IPS-15b (cell line): ENCODE data around the gene KLC3.
A peak's percentile ranks its signal among the peaks of the same experiment; 100 is the strongest.

Source experiments
- H3K27me3 ChIP-seq: one replicate; pipeline ENCODE4 v1.6.1; 2013; ENCODE audit warnings: low read length; ENCODE audit not compliant: control insufficient read depth, insufficient read depth
- H3K36me3 ChIP-seq: one replicate; pipeline ENCODE4 v1.6.1; 2013; ENCODE audit warnings: low read length; ENCODE audit not compliant: control insufficient read depth, insufficient read depth
- H3K4me1 ChIP-seq: one replicate; pipeline ENCODE4 v1.6.1; 2013; ENCODE audit warnings: mild to moderate bottlenecking, low read length; ENCODE audit not compliant: control insufficient read depth, insufficient read depth
- H3K4me3 ChIP-seq: one replicate; pipeline ENCODE4 v1.5.1; 2013; ENCODE audit warnings: low read depth, low read length
- H3K9ac ChIP-seq: one replicate; pipeline ENCODE4 v1.6.1; 2013; ENCODE audit warnings: low read depth, mild to moderate bottlenecking, low read length
- H3K9me3 ChIP-seq: one replicate; pipeline ENCODE4 v1.6.1; 2013; ENCODE audit warnings: mild to moderate bottlenecking, low read length; ENCODE audit not compliant: control insufficient read depth, insufficient read depth

Gene KLC3

DNA sequence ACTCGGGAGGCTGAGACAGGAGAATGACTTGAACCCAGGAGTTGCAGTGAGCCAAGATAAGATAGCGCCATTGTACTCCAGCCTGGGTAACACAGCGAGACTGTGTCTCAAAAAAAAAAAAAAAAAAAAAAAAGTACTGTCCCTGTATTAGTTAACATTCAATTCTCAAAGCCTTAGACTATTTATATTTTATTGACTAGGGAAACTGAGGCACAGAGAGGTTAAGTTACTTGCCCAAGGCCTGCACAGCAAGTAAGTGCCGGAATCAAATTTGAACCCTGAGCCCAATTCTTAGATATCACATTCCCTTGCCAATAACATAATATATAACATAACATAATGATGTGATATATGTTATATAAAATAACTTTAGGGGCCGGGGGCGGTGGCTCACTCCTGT lies 921 bp upstream of the KLC3 start:
- no peak overlapping the region for H3K9ac ChIP-seq
- no peaks in the 10 kb centered on the region for H3K4me1 ChIP-seq
- H3K4me3 ChIP-seq = no peak overlapping the region
- H3K9me3 ChIP-seq = no peaks in the 10 kb centered on the region
- no peaks in the 10 kb centered on the region for H3K36me3 ChIP-seq
- H3K27me3 ChIP-seq = peaks cover 17% of the 10 kb centered on the region

DNA sequence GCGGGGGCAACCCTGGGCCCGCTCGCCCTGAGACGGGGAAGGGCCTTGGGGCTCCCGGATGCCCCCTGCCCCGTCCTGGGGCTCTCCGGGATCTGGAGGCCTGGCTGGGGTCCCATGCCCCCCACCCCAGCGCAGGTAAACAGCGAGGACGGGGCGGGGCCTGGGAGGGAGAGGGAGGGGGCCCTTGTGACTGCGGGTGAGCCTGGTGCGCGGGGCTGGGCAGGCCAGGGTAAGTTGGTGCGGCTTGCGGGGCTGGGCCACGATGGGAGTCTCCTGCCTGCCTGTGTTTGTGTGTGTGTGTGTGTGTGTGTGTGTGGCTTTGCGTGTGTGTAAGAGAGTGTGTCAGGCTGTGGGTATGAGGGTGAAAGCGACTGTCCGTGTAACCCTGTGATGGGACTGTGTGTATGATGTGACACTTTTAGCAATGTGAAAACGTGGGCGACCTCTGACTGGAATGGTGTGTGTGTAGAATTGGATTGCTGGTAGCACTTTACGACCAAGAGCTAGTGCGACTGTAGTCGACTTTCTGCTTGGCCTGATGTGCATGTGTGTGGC lies 426 bp downstream of the KLC3 start:
- peak overlapping the region; percentile 61 for H3K4me3 ChIP-seq
- no peaks in the 10 kb centered on the region for H3K4me1 ChIP-seq
- no peaks in the 10 kb centered on the region for H3K36me3 ChIP-seq
- peaks cover 17% of the 10 kb centered on the region for H3K27me3 ChIP-seq
- no peak overlapping the region for H3K9ac ChIP-seq
- H3K9me3 ChIP-seq = no peaks in the 10 kb centered on the region

DNA sequence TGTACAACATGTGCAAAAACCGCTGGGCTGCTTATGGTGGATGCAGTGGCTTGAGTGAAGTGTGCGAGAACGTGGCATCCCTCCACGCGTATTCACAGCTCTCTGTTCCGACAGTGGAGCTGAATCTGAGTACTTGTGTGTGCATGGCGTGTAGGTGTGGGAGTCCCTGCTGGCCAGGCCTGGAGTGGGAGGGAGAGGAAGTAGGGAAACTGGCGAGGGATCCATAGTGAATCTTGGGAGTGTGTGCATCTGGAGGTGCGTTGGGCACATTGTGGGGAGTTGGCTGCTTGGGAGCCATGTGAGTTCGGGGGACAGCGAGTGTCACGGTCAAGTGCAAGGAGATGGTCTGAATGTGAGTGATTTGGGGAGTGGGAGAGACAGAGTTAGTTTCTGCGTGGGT lies 2.4 kb downstream of the KLC3 start:
- no peaks in the 10 kb centered on the region for H3K4me1 ChIP-seq
- H3K36me3 ChIP-seq = no peaks in the 10 kb centered on the region
- H3K9ac ChIP-seq = no peak overlapping the region
- H3K9me3 ChIP-seq = no peaks in the 10 kb centered on the region
- H3K4me3 ChIP-seq = no peak overlapping the region
- H3K27me3 ChIP-seq = peaks cover 17% of the 10 kb centered on the region

GRCh38 chr19:45344621-45345505 lies 4.3 kb downstream of the KLC3 start:
- Histone ChIP-seq H3K27me3 (peaks cover 17% of the 10 kb centered on the region), H3K9ac (no peak overlapping the region), H3K9me3 (no peaks in the 10 kb centered on the region), H3K4me3 (no peak overlapping the region), H3K36me3 (peaks cover 9% of the 10 kb centered on the region), H3K4me1 (no peaks in the 10 kb centered on the region)

GRCh38 chr19:45345506-45345860 lies 4.9 kb downstream of the KLC3 start:
- H3K4me1 ChIP-seq = no peaks in the 10 kb centered on the region
- no peak overlapping the region for H3K4me3 ChIP-seq
- no peak overlapping the region for H3K9ac ChIP-seq
- no peaks in the 10 kb centered on the region for H3K9me3 ChIP-seq
- peaks cover 17% of the 10 kb centered on the region for H3K27me3 ChIP-seq
- H3K36me3 ChIP-seq = peaks cover 14% of the 10 kb centered on the region

GRCh38 chr19:45346449-45346848 lies 5.9 kb downstream of the KLC3 start:
- Histone ChIP-seq H3K4me1 (no peaks in the 10 kb centered on the region), H3K4me3 (no peak overlapping the region), H3K27me3 (peaks cover 11% of the 10 kb centered on the region), H3K9ac (no peak overlapping the region), H3K9me3 (no peaks in the 10 kb centered on the region), H3K36me3 (peaks cover 24% of the 10 kb centered on the region)

GRCh38 chr19:45347570-45348366 lies 7.2 kb downstream of the KLC3 start:
- Histone ChIP-seq H3K36me3 (peaks cover 37% of the 10 kb centered on the region), H3K27me3 (peaks cover 2% of the 10 kb centered on the region)

DNA sequence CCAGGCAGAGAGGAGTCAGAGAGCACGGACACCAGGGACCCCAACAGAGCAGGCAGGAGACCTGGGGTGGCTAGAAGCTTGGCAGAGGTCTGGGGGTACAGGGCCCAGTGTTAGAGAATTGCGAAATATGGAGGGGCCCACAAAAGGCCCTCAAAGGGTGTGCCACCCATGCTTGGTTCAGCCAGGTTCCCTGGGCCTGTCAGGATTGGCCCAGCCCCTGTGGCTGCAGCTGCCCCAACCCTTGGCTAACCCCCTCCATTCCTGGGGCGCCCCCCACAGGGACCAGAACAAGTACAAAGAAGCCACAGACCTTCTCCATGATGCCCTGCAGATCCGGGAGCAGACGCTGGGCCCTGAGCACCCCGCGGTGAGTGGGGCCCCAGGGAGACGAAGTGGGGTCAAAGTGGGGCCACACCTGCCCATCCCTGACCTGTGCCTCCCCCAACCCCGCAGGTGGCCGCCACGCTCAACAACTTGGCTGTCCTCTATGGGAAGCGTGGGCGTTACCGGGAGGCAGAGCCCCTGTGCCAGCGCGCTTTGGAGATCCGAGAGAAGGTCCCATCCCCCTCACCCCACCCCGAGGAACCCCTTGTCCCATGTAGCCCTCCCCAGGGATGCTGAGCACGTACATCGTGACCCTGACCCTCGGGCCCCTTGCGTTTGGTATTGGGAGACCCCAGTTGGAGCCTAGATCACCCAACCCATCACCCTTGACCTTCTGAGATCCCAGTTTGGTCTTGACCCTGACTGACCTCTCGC lies 8.0 kb downstream of the KLC3 start:
- Histone ChIP-seq H3K9ac (no peak overlapping the region), H3K9me3 (no peaks in the 10 kb centered on the region), H3K27me3 (no peaks in the 10 kb centered on the region), H3K36me3 (peaks cover 43% of the 10 kb centered on the region), H3K4me1 (no peaks in the 10 kb centered on the region), H3K4me3 (no peak overlapping the region)

More at GRCh38 chr19:45347570-45348366, 7.2 kb downstream of the KLC3 start:
- Histone ChIP-seq H3K4me1 (no peaks in the 10 kb centered on the region), H3K9me3 (no peaks in the 10 kb centered on the region), H3K9ac (no peak overlapping the region), H3K4me3 (no peak overlapping the region)

DNA sequence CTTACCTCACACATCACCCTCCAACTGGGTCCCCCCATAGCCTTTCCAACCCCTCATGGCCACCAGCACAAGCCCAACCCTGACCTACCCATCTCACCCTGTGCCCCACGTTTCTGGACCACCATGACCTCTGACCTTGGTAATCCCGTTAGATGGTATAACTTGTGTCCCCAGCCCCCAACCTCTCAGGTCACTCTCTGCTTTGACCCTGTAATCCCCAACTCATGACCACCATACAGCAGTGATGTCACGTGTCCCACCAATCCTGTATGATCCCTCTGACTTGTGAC lies 8.5 kb downstream of the KLC3 start:
- no peaks in the 10 kb centered on the region for H3K9me3 ChIP-seq
- no peak overlapping the region for H3K4me3 ChIP-seq
- no peaks in the 10 kb centered on the region for H3K4me1 ChIP-seq
- no peak overlapping the region for H3K9ac ChIP-seq
- H3K27me3 ChIP-seq = no peaks in the 10 kb centered on the region
- peaks cover 48% of the 10 kb centered on the region for H3K36me3 ChIP-seq

- no peaks in the 10 kb centered on the region for H3K27me3 ChIP-seq
- H3K9ac ChIP-seq = no peak overlapping the region
- no peaks in the 10 kb centered on the region for H3K9me3 ChIP-seq
- H3K4me3 ChIP-seq = no peak overlapping the region
- peaks cover 51% of the 10 kb centered on the region for H3K36me3 ChIP-seq
- H3K4me1 ChIP-seq = no peaks in the 10 kb centered on the region
Measured at GRCh38 chr19:45349430-45349941, 8.9 kb downstream of the KLC3 start.

GRCh38 chr19:45350477-45351058 lies 10.0 kb downstream of the KLC3 start:
- H3K36me3 ChIP-seq = peaks cover 57% of the 10 kb centered on the region
- H3K9ac ChIP-seq = no peak overlapping the region
- no peaks in the 10 kb centered on the region for H3K9me3 ChIP-seq
- H3K4me3 ChIP-seq = no peak overlapping the region
- no peaks in the 10 kb centered on the region for H3K4me1 ChIP-seq
- H3K27me3 ChIP-seq = no peaks in the 10 kb centered on the region
